ENCODE results near the gene PTPRR. TPM values are rescaled to one million over a fixed set of nuclear protein-coding genes. Genes with fewer than 3 reads are reported as not detected.

The PTPRR gene
- 0.65 and 0.88 TPM in 2 replicates for total RNA-seq

GRCh38 chr12:70920251-70920851 is at the start of gene PTPRR:
Gene PTPRR (minus strand): TSS chr12:70920738. CDS start chr12:70920390, 348 bp downstream.

GRCh38 chr12:70637303-70638085 is 283.0 kb downstream of the PTPRR start, which contains the start of gene PTPRB:
Gene PTPRB (minus strand): TSS chr12:70637429. CDS start chr12:70637395, 34 bp downstream.

Other genes starting within 250 kb of the PTPRR start
- 0.16 TPM in 1 of 2 replicates, not detected in the other for gene TSPAN8, start 237.3 kb upstream of the PTPRR start, total RNA-seq